GM12878 (cell line): ENCODE results near the gene SRL.

Experiments
- CHD2 ChIP-seq: IDR thresholded peaks from 2 replicates; pipeline ENCODE4 v1.6.1; 2011; ENCODE audit warnings: low read depth, low read length, improper control_type of control experiment, borderline replicate concordance
- EP300 ChIP-seq, 2 experiments: fragments of 150-350 bp in 1 of 2; IDR thresholded peaks; 2 replicates each; pipeline ENCODE4 v1.6.1; 2011 to 2012; ENCODE audit warnings: low read depth in 2 of 2, low read length in 2 of 2, borderline replicate concordance in 1 of 2, improper control_type of control experiment in 1 of 2, inconsistent platforms in 1 of 2; ENCODE audit not compliant: control insufficient read depth in 1 of 2
- HDAC2 ChIP-seq: fragments of 200-600 bp; sonication (generic); IDR thresholded peaks from 2 replicates; pipeline ENCODE4 v1.6.1; 2017
- SIN3A ChIP-seq: IDR thresholded peaks from 2 replicates; pipeline ENCODE4 v1.6.1; 2012; ENCODE audit warnings: low read depth, low read length, improper control_type of control experiment
- TF ChIP-seq, protein P1 (sequence below): IDR thresholded peaks from 2 replicates; pipeline ENCODE4 v1.6.1; 2012; ENCODE audit warnings: low read depth, low read length, improper control_type of control experiment

GRCh38 chr16:4270595-4270994, 28.7 kb upstream of the SRL start:
- TF ChIP-seq HDAC2 (no peak), SIN3A (no peak), EP300 (IDR thresholded peaks at IDR 0.05; ENCODE audit: borderline replicate concordance in 1 of 2, control insufficient read depth in 1 of 2, low read depth in 2 of 2, low read length in 2 of 2) (no peak), CHD2 (no peak)
- TF ChIP-seq, protein P1, sequence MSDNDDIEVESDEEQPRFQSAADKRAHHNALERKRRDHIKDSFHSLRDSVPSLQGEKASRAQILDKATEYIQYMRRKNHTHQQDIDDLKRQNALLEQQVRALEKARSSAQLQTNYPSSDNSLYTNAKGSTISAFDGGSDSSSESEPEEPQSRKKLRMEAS: no peak
